Measurements from ENCODE around the gene EPC1. TPM values are rescaled to one million over a fixed set of nuclear protein-coding genes. Genes with fewer than 3 reads are reported as not detected.

Gene EPC1
- total and polyA plus RNA-seq, 10 of the 15 experiments (the other 5 are each of a cell fraction or from before 2014, with no cell fraction given), result 6.8 to 59.2 (median 19.4) TPM

- TF ChIP-seq, protein P1, sequence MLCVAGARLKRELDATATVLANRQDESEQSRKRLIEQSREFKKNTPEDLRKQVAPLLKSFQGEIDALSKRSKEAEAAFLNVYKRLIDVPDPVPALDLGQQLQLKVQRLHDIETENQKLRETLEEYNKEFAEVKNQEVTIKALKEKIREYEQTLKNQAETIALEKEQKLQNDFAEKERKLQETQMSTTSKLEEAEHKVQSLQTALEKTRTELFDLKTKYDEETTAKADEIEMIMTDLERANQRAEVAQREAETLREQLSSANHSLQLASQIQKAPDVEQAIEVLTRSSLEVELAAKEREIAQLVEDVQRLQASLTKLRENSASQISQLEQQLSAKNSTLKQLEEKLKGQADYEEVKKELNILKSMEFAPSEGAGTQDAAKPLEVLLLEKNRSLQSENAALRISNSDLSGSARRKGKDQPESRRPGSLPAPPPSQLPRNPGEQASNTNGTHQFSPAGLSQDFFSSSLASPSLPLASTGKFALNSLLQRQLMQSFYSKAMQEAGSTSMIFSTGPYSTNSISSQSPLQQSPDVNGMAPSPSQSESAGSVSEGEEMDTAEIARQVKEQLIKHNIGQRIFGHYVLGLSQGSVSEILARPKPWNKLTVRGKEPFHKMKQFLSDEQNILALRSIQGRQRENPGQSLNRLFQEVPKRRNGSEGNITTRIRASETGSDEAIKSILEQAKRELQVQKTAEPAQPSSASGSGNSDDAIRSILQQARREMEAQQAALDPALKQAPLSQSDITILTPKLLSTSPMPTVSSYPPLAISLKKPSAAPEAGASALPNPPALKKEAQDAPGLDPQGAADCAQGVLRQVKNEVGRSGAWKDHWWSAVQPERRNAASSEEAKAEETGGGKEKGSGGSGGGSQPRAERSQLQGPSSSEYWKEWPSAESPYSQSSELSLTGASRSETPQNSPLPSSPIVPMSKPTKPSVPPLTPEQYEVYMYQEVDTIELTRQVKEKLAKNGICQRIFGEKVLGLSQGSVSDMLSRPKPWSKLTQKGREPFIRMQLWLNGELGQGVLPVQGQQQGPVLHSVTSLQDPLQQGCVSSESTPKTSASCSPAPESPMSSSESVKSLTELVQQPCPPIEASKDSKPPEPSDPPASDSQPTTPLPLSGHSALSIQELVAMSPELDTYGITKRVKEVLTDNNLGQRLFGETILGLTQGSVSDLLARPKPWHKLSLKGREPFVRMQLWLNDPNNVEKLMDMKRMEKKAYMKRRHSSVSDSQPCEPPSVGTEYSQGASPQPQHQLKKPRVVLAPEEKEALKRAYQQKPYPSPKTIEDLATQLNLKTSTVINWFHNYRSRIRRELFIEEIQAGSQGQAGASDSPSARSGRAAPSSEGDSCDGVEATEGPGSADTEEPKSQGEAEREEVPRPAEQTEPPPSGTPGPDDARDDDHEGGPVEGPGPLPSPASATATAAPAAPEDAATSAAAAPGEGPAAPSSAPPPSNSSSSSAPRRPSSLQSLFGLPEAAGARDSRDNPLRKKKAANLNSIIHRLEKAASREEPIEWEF (IDR thresholded peaks at IDR 0.05; ENCODE audit: insufficient replicate concordance, low read depth, low read length), result no peak
- TF ChIP-seq, protein P2, sequence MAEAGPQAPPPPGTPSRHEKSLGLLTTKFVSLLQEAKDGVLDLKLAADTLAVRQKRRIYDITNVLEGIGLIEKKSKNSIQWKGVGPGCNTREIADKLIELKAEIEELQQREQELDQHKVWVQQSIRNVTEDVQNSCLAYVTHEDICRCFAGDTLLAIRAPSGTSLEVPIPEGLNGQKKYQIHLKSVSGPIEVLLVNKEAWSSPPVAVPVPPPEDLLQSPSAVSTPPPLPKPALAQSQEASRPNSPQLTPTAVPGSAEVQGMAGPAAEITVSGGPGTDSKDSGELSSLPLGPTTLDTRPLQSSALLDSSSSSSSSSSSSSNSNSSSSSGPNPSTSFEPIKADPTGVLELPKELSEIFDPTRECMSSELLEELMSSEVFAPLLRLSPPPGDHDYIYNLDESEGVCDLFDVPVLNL (IDR thresholded peaks at IDR 0.05; ENCODE audit: low read depth, low read length), result no peak
- TF ChIP-seq NR2C1 (IDR thresholded peaks at IDR 0.05), result no peak
- TF ChIP-seq STAT1 (conservative IDR thresholded peaks at IDR 0.05), result no peak
- TF ChIP-seq CREM (IDR thresholded peaks at IDR 0.05; ENCODE audit: low read depth), result peak; percentile 70
- 0 out of 2 replicates have a peak, but pooled peaks have one; percentile 49 for TF ChIP-seq CBX5 (IDR thresholded peaks at IDR 0.05; ENCODE audit: low read depth)
- TF ChIP-seq ZNF384 (IDR thresholded peaks at IDR 0.05; ENCODE audit: borderline replicate concordance, low read depth, low read length), result no peak
- TF ChIP-seq SP1 (IDR thresholded peaks at IDR 0.05; ENCODE audit: low read depth, low read length), result peak; percentile 53
- TF ChIP-seq HDAC2 (IDR thresholded peaks at IDR 0.05), result no peak
- peak; percentile 94 for TF ChIP-seq EED (IDR thresholded peaks at IDR 0.05; ENCODE audit: low read depth)
- TF ChIP-seq ZBTB4 (CRISPR knock-in tag; IDR thresholded peaks at IDR 0.05), result no peak
- peak; percentile 92 for TF ChIP-seq FOXM1 (IDR thresholded peaks at IDR 0.05; ENCODE audit: low read depth, low read length)
- TF ChIP-seq, protein P3, sequence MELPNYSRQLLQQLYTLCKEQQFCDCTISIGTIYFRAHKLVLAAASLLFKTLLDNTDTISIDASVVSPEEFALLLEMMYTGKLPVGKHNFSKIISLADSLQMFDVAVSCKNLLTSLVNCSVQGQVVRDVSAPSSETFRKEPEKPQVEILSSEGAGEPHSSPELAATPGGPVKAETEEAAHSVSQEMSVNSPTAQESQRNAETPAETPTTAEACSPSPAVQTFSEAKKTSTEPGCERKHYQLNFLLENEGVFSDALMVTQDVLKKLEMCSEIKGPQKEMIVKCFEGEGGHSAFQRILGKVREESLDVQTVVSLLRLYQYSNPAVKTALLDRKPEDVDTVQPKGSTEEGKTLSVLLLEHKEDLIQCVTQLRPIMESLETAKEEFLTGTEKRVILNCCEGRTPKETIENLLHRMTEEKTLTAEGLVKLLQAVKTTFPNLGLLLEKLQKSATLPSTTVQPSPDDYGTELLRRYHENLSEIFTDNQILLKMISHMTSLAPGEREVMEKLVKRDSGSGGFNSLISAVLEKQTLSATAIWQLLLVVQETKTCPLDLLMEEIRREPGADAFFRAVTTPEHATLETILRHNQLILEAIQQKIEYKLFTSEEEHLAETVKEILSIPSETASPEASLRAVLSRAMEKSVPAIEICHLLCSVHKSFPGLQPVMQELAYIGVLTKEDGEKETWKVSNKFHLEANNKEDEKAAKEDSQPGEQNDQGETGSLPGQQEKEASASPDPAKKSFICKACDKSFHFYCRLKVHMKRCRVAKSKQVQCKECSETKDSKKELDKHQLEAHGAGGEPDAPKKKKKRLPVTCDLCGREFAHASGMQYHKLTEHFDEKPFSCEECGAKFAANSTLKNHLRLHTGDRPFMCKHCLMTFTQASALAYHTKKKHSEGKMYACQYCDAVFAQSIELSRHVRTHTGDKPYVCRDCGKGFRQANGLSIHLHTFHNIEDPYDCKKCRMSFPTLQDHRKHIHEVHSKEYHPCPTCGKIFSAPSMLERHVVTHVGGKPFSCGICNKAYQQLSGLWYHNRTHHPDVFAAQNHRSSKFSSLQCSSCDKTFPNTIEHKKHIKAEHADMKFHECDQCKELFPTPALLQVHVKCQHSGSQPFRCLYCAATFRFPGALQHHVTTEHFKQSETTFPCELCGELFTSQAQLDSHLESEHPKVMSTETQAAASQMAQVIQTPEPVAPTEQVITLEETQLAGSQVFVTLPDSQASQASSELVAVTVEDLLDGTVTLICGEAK (IDR thresholded peaks at IDR 0.05; ENCODE audit: borderline replicate concordance), result no peak
- no peak for TF ChIP-seq POLR2AphosphoS2 (IDR thresholded peaks at IDR 0.05; ENCODE audit: low read depth, low read length)
- TF ChIP-seq MEF2A (IDR thresholded peaks at IDR 0.05; ENCODE audit: insufficient read depth, low read depth, low read length), result peak; percentile 80; the same call in 1 of the 2 replicates
- peak; percentile 36; the same call in 1 of the 2 replicates for TF ChIP-seq MYB (IDR thresholded peaks at IDR 0.05; ENCODE audit: borderline replicate concordance, low read depth, low read length)
- peak; percentile 88 for TF ChIP-seq NFIC (IDR thresholded peaks at IDR 0.05; ENCODE audit: low read depth, low read length)
- peak; percentile 74 for TF ChIP-seq POLR2AphosphoS5 (IDR thresholded peaks at IDR 0.05; ENCODE audit: low read length)
These were observed 28.5 kb downstream of the EPC1 start (continued) for GRCh38 chr10:32318476-32318896.

Measured in GM12878 (cell line).